ENCODE measurements around the gene ST3GAL2.
"Not testable (repeated sequence)": the region's sequence is repeated elsewhere in the genome, so short reads cannot be mapped to it uniquely, and the experiment has no call there.

Gene ST3GAL2

DNA sequence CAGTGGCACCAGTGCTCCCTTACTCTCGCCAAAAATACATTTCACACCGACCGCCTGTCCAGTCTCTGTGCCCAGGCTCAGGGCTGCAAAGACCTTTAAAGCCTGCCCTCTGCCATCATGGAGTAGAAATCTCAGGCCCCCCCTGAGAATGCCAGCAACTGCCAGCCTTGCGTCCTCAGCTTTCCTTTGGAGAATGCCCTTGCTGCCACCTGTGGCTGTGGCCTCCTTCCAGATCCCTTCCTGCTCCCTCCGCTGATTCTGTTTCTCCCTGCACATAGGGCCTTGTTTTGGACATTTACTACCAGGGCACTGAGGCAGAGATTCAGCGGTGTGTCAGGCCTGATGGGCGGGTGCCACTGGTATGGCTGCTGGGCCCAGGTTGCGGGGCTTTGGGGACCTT, 28.7 kb upstream of the ST3GAL2 start:
- no peak for DNase-seq (ENCODE audit: low read depth)

DNA sequence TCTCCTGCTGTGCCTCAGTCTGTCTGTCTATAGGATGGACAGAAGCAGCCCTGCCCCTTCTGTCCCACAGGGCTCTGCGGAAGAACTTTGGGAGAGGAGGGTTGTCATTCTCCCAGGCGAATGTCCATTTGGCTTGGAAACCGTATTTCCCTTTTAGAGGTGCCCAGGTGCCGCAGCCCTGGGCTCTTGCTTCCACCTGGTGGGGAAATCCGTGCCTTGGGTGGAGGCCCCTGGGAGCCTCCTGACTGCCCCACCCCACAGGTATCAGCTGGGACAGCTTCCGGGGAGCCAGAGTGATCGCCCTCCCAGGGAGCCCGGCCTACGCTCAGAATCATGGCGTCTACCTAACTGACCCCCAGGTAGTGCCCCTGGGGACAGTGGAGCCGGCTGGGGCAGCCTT, 28.2 kb upstream of the ST3GAL2 start:
- DNase-seq (ENCODE audit: low read depth), result no peak

DNA sequence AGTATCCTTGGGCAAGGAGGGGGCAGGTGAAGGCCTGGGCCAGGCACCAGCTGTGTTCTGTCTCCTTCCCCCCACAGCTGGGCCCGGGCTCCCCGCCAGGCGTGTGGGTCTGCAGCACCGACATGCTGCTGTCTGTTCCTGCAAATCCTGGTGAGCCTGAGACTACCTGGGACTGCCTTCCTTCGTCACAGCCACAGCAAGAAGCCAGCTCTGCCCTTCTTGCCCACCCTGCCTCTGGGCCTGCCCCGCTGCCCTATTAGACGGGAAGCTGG, 27.8 kb upstream of the ST3GAL2 start:
- no peak for DNase-seq (ENCODE audit: low read depth)

DNA sequence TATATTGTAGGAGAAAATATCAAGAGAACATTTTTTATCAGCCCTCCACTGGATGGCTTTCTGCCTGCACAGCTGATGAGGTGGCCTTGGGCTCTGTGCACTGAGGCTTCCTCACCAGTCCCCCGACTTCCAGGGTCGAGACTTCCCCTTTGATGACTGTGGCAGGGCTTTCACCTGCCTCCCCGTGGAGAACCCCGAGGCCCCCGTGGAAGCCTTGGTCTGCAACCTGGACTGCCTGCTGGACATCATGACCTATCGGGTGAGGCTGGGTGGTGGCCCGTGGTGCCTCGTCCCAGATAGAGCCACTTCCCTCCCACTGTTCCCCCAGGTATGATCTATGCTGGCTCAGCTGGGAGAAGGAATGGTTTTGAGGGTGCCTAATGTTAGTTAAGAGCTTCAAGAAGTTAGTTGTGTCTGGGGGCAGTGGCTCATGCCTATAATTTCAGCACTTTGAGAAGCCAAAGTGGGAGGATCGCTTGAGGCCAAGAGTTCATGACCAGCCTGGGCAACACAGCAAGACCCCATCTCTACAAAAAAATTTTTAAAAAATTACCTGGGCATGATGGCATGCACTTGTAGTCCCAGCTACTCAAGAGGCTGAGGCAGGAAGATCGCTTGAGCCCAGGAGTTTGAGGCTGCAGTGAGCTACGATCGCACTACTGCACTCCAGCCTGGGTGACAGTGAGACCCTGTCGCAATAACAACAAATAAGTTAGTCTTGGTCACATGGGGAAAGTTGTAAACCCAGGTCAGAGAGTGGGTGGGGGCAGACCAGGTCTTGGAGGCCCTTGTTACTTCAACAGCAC, 27.3 kb upstream of the ST3GAL2 start:
- no peak for DNase-seq (ENCODE audit: low read depth)

DNA sequence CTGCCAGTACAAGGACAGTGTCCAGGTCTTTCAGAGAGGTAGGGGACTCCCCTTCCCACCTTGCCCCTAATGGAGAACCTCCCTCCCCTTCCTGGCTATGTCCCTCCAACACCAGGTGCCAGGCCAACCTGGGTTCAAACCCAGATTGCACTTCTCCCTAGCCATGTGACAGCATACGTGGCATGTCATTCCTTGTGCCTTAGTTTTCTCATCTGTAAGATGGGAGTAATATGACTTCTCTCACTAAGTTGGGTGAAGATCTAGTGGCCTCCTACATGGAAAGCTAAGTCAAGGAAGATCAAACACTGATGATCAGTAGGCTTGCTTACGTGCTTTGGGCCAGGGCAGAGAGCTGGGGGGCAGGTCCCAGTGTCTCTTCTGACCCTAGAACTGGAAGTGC, 24.3 kb upstream of the ST3GAL2 start:
- DNase-seq (ENCODE audit: low read depth), result no peak

DNA sequence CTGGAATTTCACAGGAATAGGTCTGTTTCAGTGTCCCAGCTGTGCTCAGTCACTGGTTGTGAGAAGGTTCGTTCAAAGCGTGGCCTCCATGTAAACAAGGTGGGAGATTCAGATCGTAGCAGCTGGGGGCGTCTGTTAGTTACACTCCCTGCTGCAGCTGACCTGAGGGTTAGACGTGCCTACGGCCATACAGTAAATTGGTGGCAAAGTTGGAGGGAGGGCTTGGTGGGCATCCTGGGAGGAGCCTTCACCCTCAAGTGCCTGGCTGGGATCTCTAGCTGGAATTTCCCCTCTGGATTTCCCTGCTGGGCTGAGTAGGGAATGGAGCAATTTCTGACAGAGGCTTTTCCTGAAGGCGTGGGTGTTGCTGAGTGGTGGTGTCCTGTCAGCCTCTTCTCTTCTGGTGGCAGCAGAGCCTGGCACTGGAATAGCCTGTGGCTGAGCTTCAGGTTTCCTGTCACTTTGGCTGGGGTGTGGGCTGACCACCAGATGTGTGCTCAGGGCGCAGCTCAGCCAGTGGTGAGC, 21.9 kb upstream of the ST3GAL2 start:
- no peak for DNase-seq (ENCODE audit: low read depth)

DNA sequence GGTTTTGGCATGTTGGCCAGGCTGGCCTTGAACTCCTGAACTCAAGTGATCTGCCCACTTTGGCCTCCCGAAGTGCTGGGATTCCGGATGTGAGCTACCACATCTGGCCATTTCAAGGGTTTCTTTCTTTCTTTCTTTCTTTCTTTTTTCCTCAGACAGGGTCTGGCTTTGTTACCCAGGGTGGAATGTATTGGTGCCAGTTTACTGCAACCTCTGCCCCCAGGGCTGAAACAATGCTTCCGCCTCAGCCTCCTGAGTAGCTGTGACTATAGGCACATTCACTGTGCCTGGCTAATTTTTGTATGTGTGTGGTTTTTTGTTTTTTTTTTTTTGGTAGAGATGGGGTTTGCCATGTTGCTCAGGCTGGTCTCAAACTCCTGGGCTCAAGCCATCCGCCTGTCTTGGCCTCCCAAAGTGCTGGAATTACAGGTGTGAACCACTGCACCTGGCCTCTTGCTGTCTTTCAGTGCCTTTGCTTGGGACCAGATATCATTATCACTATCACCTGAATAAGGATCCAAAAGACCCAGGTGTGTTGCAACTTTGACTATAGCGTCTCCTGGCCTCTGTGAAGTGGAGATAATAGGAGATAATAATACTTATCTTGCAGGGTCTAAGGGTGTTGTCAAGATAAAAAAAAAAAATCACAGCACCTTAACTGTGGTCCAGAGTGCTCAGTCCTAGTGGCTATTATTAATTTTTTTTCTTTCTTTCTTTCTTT, 18.7 kb upstream of the ST3GAL2 start:
- DNase-seq (ENCODE audit: low read depth), result no peak

DNA sequence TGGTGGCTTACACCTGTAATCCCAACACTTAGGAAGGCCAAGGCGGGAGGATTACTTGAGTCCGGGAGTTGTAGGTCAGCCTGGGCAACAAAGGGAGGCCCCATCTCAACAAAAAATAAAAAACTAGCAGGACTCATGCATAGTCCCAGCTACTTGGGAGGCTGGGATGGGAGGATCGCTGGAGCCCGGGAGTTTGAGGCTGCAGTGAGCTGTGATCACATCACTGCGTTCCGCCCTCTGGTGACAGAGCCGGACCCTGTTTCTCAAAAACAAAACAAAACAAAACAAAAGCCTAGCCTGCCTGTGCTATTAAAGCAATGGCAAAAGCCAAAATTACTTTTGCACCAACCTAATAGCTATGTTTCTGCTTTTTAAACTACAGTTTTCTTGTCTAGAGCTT, 17.0 kb upstream of the ST3GAL2 start:
- DNase-seq (ENCODE audit: low read depth), result no peak

DNA sequence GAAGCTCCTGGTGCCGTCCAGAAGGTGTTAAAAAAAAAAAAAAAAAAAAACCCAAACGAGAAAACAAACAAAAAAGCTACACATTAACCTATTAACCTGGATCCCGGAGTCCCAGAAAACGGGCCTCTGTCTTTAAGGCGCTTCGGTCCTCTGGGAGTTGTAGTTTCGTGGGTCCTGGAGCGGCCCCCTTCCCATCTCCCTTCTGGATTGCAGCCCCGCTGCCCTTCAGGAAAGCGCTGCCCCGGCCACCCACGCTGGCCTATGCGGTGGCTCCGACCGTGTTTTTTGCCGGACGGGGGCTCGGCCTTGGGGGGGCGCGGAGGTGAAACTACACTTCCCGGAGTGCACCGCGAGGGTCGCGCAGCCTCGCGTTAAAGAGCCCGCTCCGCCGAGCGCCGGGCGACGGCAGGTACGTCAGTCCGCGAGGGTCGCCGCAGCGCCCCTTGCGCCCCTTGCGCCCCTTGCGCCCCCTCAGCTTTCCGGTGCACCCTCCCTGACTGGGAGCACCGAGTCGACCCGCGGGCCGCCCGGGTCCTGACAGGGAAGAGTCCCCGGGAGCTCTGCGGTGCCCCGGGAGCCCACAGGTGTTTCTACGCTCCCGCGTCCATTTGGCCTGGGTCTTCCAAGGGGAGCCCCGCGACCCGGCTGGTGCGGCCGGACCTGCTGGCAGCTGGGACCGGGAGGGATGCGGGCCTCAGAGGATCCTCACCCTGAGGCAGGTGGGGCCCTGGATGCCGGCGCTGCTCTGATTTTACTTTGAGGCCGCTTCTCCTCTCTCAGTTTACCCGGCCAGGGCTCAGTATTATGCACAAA, 15.5 kb upstream of the ST3GAL2 start, which contains the start of gene FCSK:
FCSK (plus strand) TSS at position 374 of the 813 bp plus-strand sequence. CDS start 8,596 bp downstream, outside the sequence.
- DNase-seq (ENCODE audit: low read depth), result peak; percentile 36

DNA sequence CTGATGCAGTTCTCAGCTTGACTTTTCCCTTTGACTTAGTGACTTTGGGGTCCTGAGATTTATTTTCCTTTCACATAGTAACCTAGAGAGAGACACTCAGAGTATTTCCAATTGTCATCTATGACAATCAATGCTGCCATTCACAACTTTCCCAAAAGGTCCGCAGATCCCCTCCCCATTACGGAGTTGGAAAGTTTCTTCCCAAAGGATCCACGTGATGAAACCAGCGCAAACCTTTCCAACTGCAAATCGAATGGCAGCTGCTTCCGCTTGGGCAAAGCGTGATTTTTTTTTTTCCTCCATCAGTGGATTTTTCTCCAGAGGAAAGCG, 15.0 kb upstream of the ST3GAL2 start:
- DNase-seq (ENCODE audit: low read depth), result no peak

DNA sequence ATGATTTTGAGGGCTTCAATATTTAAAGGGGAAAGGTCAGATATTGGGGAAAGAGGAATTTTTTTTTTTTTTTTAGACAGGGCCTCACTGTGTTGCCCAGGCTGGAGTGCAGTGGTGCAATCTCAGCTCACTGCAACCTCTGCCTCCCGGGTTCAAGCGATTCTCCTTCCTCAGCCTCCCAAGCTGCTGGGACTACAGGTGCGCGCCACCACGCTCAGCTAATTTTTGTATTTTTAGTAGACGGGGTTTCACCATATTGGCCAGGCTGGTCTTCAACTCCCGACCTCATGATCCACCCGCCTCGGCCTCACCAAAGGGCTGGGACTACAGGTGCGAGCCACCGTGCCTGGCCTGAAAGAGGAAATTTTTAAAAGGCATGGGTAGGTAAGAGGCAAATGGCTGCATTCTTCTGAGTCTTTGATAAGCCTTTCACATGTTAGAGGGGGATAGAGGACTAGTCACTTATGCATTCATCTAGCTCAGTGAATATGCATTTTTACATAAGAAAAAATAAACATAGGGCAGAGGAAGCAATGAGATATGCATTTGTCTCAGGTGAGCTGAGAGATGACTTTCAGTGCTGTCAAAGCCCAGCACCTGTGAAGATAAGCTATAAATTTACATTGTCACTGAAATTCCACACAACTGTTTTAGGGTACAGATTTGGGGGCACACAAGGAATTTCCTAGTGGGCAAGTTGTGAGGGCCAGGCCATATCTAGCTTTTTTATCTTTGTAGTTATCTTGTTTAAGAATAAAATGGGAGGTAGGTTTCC, 14.4 kb upstream of the ST3GAL2 start:
- no peak for DNase-seq (ENCODE audit: low read depth)

DNA sequence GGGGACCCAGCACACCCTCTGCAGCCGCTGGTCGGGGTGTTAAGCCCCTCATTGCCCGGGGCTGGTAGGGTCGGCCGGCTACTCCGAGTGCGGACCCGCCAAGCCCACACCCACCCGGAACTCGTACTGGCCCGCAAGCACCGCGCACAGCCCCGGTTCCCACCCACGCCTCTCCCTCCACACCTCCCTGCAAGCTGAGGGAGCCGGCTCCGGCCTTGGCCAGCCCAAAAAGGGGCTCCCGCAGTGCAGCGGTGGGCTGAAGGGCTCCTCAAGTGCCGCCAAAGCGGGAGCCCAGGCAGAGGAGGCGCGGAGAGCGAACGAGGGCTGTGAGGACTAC, 12.1 kb upstream of the ST3GAL2 start:
- not testable (repeated sequence) for DNase-seq (ENCODE audit: low read depth)

DNA sequence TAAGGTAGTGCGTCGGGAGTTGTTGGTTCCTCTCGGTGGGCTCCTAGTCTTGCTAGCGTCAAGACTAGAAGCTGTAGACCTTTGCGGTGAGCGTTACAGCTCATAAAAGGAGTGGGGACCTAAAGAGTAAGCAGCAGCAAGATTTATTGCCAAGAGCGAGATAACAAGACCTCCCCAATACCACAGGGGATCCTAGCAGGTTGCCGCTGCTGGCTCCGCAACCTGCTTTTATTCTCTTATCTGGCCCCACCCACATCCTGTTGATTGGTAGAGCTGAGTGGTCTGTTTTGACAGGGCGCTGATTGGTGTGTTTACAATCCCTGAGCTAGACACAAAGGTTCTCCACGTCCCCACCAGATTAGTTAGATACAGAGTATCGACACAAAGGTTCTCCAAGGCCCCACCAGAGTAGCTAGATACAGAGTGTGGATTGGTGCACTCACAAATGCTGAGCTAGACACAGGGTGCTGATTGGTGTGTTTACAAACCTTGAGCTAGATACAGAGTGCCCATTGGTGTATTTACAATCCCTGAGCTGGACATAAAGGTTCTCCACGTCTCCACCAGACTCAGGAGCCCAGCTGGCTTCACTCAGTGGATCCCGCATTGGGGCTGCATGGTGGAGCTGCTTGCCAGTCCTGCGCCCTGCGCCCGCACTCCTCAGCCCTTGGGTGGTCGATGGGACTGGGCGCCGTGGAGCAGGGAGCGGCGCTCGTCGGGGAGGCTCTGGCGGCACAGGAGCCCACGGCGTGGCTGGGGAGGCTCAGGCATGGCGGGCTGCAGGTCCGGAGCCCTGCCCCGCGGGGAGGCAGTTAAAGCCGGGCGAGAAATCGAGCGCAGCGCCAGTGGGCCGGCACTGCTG, 11.5 kb upstream of the ST3GAL2 start:
- DNase-seq (ENCODE audit: low read depth), result not testable (repeated sequence)

DNA sequence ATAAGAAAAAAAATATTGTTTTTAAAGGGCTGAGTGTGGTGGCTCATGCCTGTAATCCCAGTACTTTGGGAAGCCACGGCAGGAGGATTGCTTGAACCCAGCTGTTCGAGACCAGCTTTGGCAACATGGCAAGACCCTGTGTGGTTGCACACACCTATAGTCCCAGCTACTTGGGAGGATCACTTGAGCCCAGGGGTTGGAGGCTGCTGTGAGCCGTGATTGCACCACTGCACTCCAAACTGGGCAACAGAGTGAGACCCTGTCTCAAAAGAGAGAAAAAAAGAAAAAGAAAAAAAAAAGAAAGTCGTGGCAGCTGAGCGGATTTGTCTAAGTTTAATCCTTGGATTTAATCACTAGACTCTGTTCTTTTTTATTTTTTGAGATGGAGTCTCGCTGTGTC, 9.2 kb upstream of the ST3GAL2 start:
- no peak for DNase-seq (ENCODE audit: low read depth)

DNA sequence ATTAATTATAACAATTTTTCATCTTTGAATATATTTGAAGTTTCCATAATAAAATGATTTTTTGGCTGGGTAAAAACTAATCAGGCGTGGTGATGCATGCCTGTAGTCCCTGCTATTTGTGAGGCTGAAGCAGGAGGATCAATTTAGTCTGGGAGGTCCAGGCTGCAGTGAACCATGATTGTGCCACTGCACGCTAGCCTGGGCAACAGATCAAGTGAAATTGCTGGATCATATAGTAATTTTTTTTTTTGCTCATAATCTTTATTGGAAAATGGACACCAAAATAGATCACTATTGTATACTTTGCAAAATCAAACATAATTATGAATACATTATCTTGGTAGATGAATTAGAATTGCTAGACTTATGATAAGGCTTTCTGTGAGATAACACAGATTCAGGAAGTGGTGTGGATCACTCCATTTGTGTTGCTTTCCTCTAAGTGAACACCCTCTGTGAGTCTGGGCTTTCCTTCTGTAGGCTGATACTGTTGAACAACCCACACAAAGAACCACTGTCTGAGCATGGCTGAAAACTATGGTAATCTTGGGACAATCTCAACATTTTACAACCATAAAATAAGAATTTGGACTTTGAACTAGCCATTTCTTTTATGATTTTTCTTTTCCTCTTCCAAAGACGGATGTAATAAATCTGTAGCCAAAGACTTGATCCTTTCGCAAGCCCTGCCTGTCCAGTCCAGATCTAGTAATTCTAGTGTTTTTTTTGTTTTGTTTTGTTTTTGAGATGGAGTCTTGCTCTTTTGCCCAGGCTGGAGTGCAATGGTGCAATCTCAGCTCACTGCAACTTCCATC, 5.6 kb upstream of the ST3GAL2 start:
- DNase-seq (ENCODE audit: low read depth), result no peak

DNA sequence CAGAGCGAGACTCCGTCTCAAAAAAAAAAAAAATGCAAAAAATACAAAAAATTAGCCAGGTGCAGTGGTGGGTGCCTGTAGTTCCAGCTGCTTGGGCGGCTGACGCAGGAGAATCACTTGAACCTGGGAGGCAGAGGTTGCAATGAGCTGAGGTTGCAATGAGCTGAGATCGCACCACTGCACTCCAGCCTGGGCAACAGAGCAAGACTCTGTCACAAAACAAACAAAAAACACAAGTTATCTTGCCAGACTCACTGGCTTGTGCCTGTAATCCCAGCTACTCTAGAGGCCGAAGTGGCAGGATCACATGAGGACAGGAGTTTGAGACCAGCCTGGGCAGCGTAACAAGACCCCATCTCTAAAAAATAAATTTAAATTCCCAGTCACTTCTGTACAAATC, 3.4 kb upstream of the ST3GAL2 start:
- DNase-seq (ENCODE audit: low read depth), result no peak

DNA sequence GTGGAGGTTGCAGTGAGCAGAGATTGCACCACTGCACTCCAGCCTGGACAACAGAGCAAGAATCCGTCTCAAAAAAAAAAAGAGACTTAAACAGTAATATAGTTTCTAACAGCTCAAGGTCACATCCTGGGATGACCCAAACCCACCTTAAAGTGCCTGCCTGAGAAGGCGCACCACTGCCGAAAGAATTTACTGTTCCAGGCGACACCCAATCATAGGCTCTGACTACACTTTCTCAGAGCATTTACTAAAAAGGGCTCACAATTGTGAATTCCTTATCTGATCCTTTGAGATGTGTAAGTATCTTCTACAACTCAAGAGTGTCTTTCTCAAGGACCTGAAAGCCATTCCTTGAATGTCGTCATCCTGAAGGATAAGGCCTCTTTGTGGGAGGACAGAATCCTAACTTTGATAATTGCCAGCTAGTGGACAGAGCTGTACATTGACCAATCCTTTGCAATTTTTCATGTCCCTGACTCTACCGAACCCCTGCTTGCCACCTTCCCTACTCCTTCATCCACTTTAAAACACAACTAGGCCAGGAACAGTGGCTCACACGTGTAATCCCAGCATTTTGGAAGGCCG, 2.6 kb upstream of the ST3GAL2 start:
- DNase-seq (ENCODE audit: low read depth), result no peak

DNA sequence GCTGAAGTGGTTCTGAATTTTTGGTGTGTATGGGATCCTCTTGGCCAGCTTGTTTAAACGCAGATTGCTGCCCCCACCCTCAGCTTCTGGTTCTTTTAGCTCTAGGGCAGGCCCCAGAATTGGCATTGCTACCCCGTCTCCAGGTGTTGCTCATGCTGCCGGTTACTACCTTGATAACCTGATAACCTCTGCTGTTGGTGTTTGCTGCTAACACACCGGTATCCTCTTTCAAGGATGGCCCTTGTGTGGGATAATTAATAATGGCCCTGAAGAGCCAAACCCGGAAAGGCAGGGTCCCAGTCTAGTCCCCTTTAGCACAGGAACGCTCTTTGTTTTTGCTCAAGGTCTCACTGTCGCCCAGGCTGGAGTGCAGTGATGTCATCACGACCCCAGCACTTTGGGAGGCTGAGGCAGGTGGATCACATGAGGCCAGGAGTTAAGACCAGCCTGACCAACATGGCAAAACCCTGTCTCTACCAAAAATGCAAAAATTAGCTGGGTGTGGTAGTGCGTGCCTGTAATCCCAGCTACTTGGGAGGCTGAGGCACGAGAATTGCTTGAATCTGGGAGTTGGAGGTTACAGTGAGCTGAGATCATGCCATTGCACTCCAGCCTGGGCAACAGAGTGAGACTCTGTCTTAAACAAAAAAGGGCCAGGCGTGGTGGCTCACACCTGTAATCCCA, 1.3 kb upstream of the ST3GAL2 start:
- no peak for DNase-seq (ENCODE audit: low read depth)

DNA sequence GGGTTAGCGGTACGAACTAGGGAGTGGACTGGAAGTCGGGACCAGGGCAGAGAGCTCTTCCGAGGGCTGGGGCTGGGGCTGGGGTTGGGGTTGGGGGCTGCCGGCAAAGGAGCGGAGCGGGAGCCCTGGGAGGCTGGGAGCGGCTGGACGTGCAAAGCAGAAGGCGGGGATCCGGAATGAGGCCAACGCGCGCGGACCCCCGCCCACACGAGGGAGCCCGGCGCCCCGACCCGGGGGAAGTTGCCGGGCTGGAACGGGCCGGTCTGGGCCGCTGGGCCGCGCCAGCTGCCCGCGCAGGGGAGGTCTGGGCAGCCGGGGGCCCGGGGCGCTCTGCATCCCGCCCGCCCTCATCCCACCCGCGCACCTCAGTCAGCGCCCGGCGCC, 323 bp downstream of the ST3GAL2 start:
- no peak for DNase-seq (ENCODE audit: low read depth)

Measured in T follicular helper cell (primary cell).